Measurements from ENCODE around the gene SSR2.
A peak's percentile ranks its signal among the peaks of the same experiment; 100 is the strongest.
"Not testable (repeated sequence)": the region's sequence is repeated elsewhere in the genome, so short reads cannot be mapped to it uniquely, and the experiment has no call there.

The SSR2 gene

GRCh38 chr1:156048663-156049258 is 28.0 kb upstream of the SSR2 start:
- no peak for DNase-seq (ENCODE audit: low spot score)

GRCh38 chr1:156045076-156045475 is 24.3 kb upstream of the SSR2 start:
- no peak for DNase-seq (ENCODE audit: low spot score)

- no peak for DNase-seq (ENCODE audit: low spot score)
Measured at GRCh38 chr1:156042828-156043227, 22.1 kb upstream of the SSR2 start.

GRCh38 chr1:156034991-156035390 is 14.2 kb upstream of the SSR2 start:
- DNase-seq (ENCODE audit: low spot score) = not testable (repeated sequence)

GRCh38 chr1:156033011-156033410 is 12.3 kb upstream of the SSR2 start:
- DNase-seq (ENCODE audit: low spot score) = no peak

GRCh38 chr1:156026588-156026987 is 5.8 kb upstream of the SSR2 start:
- DNase-seq (ENCODE audit: low spot score) = no peak

GRCh38 chr1:156025876-156026275 is 5.1 kb upstream of the SSR2 start:
- DNase-seq (ENCODE audit: low spot score) = peak; percentile 6

GRCh38 chr1:156024801-156025200 is 4.0 kb upstream of the SSR2 start:
- no peak for DNase-seq (ENCODE audit: low spot score)

GRCh38 chr1:156021954-156022353 is 1.2 kb upstream of the SSR2 start:
- no peak for DNase-seq (ENCODE audit: low spot score)

- no peak for DNase-seq (ENCODE audit: low spot score)
Measured at GRCh38 chr1:156021093-156021428, 310 bp upstream of the SSR2 start.

- DNase-seq (ENCODE audit: low spot score) = no peak
Measured at GRCh38 chr1:156019946-156020292, 832 bp downstream of the SSR2 start.

GRCh38 chr1:156014829-156015228 is 5.9 kb downstream of the SSR2 start:
- no peak for DNase-seq (ENCODE audit: low spot score)

- no peak for DNase-seq (ENCODE audit: low spot score)
Measured at GRCh38 chr1:156012051-156012817, 8.5 kb downstream of the SSR2 start.

GRCh38 chr1:156009404-156009803 is 11.3 kb downstream of the SSR2 start:
- DNase-seq (ENCODE audit: low spot score) = no peak

- DNase-seq (ENCODE audit: low spot score) = no peak
Measured at GRCh38 chr1:156006666-156007376, 13.9 kb downstream of the SSR2 start.

GRCh38 chr1:156004843-156005584 is 15.7 kb downstream of the SSR2 start:
- peak; percentile 40 for DNase-seq (ENCODE audit: low spot score)

GRCh38 chr1:156003923-156004188 is 16.9 kb downstream of the SSR2 start:
- no peak for DNase-seq (ENCODE audit: low spot score)

- DNase-seq (ENCODE audit: low spot score) = no peak
Measured at GRCh38 chr1:156002188-156002911, 18.4 kb downstream of the SSR2 start.

- no peak for DNase-seq (ENCODE audit: low spot score)
Measured at GRCh38 chr1:156001662-156002171, 19.0 kb downstream of the SSR2 start.

GRCh38 chr1:156001021-156001661 is 19.6 kb downstream of the SSR2 start:
- no peak for DNase-seq (ENCODE audit: low spot score)

GRCh38 chr1:155999964-156000363 is 20.8 kb downstream of the SSR2 start:
- no peak for DNase-seq (ENCODE audit: low spot score)

GRCh38 chr1:155996166-155996565 is 24.6 kb downstream of the SSR2 start:
- DNase-seq (ENCODE audit: low spot score) = no peak
